GM12874 (cell line): ENCODE results near the gene AGK.

Source experiments
- TF ChIP-seq, protein P1 (sequence below): IDR thresholded peaks from 2 replicates; pipeline ENCODE4 v1.5.1; 2011; ENCODE audit warnings: low read depth, mild to moderate bottlenecking, control low read depth, low read length, moderate library complexity; ENCODE audit not compliant: insufficient read depth

AGK gene

DNA sequence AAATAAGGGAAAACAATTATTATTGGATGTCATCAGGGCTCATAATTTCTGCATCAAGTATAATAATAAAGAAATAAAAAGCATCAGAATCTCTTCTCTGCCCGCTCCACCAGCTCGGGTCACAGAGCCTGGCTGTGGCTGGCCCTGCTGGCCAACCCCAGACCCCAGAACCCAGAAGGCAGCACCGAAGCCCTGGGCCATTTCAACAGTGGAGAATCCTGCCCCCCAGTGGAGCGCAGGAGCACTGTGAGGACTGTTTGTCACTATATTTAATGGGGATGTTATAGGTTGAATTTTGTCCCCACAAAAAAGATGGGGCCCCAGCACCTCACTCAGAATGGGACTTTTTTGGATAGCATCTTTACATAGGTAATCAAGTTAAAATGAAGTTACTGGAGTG, 123.5 kb downstream of the AGK start:
- TF ChIP-seq, protein P1, sequence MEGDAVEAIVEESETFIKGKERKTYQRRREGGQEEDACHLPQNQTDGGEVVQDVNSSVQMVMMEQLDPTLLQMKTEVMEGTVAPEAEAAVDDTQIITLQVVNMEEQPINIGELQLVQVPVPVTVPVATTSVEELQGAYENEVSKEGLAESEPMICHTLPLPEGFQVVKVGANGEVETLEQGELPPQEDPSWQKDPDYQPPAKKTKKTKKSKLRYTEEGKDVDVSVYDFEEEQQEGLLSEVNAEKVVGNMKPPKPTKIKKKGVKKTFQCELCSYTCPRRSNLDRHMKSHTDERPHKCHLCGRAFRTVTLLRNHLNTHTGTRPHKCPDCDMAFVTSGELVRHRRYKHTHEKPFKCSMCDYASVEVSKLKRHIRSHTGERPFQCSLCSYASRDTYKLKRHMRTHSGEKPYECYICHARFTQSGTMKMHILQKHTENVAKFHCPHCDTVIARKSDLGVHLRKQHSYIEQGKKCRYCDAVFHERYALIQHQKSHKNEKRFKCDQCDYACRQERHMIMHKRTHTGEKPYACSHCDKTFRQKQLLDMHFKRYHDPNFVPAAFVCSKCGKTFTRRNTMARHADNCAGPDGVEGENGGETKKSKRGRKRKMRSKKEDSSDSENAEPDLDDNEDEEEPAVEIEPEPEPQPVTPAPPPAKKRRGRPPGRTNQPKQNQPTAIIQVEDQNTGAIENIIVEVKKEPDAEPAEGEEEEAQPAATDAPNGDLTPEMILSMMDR, result peak; percentile 43

DNA sequence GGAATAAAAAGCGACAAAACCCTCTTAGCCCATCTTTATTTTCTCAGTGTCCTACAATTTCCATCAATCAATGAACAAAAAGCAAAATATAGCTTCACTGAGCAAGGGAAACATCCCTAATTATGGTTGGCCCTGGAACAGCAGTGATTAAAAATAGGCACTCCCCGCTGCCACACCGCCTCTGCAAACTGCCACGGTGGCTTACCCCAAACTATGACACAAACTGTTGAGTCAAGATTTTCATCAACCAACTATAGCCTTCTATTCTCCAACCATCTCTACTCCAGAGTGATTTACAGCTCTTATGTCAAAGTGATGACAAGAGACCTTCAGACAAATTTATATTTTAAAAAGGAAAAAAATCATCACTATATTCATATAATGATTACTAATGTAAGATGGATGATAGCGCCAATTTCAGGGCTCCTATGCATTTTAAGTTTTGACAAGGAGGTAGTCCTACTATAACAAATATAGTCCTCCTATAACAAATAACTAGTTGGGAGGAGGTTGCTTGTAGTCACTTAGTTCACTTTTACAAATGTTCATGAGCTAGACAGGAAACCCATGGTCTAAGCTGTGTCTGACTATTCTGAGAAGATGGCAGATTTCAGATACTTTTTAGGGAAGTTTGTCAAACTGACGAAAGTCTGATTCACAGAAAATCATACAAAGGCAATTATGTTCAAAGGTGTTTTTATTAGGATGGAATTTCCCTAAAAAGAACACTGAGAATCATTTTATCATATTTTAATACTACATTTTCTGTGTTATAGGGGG, 124.4 kb downstream of the AGK start:
- TF ChIP-seq, protein P1, result no peak

DNA sequence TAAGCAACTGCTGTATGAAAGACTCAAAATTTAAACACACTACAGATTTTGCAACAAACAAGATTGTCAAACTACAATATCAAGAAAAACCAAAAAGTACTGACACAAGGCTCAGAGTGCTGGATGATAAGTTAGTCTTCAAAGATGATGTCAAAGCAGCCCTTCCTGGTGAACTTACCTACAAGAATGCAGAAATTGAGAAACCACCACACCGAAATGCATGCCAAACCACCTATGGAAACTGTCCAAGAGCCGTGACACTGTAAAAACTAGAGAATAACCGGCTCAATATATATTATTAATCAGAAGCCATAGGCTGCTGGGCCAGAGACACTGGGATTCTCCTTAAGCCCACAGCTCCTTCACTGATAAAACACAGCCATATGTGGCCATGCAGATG, 125.4 kb downstream of the AGK start:
- TF ChIP-seq, protein P1, result no peak

DNA sequence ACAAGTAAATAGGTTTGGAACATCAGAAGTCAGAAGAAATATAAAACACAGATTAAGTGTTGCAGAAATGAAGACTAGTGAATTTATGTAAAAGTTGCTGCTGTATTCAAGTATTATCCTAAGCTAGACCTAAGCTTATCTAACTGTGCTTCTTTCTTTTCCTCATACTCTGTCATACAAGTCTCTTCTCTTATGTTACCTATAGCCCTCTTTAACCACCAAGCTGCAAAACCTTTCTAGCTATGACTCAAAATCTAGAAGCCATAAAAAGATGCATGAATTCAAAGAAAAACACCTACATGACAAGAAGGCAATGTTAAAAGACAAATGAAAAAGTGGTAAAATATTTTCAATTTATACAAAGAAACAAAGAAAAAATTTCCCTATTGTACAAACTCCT, 127.8 kb downstream of the AGK start:
- TF ChIP-seq, protein P1, result no peak

DNA sequence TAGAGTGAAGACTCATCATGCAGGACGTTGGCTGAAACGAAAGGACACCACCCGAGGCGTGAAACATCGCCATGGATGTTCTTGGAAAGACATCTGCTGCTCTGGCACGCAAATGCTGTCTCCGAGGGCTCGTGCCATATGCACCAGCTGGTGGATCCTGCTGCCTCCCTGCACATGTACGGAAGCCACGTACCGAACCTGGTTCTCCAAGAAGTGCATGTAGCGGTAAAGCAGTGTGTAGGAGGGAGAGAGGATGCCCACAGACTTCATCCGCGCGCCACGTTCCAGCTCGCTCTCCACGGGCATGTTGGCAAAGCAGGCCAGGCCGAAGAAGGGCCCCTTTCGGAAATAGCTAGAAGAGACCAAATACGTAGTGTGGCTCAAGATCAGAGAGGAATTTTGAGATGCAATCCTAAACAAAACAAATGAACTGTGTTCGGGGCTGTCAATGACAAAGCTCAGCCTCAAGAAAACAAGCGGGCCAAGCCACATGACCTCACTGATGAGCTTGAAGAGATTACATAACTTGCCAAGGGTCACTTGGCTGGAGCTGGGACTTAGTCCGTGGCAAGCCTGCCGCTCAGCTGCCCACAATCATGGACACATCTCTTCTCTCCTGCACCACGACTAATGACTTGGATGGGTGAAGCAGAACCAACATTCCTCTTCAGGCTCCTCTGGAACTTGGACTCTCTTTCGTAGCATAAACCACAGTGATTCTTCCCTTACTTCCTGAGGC, 134.2 kb downstream of the AGK start:
- TF ChIP-seq, protein P1, result no peak

DNA sequence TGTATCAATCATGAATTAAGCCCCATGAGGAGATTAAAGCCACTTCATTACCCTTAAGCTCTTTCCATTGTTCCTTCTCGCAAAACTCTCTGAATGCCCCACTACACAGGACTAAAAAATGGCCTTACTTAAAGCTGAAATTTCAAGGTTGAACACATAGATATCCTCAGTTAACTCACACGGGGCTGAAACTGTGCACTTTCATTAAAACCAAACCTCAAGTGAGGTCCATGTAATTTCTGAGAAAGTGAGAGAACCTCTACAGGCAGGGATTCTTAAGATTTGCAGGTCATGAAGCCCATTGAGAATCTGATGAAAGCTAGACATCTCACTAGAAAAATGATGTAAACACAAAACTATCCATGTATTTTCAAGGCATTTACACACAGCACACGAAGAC, 134.9 kb downstream of the AGK start:
- TF ChIP-seq, protein P1, result no peak

DNA sequence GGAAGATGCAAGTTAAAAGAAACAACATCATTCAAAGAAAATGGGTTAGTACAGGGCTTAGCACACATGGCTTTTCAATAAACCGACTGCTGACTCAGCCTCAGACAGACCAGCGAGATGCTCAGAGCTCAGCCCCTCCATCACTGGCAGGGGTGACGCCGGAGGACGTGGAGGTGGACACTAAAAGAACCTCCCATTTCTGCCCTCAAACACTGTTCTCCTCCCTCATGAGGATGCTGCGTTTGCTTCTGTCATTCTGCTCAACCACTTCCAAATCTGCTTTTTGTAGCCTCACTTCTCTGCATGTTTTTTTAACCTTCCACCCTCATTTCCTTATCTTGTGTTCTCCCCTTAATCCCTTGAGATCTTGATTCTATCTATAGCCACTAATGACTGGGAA, 135.5 kb downstream of the AGK start:
- TF ChIP-seq, protein P1, result no peak
